Kidney (tissue), 14 donors: Measurements from ENCODE around the gene HTRA3. TPM values are rescaled to one million over a fixed set of nuclear protein-coding genes. Genes with fewer than 3 reads are reported as not detected.

Source experiments
- DNase-seq, 5 donors: peaks; one replicate each; pipeline ENCODE4 v3.0.0-alpha.2; 2013 to 2020
- FAIRE-seq: peaks from 2 replicates; lab custom pipeline; 2012; peaks lifted over from hg19 to GRCh38; lab: Jason Lieb, UNC
- H3K27ac ChIP-seq, 2 donors: one replicate each; pipeline ENCODE4 v1.7.0; 2013; ENCODE audit warnings: low read depth in 2 of 2, low read length in 2 of 2, inconsistent platforms in 1 of 2
- H3K27me3 ChIP-seq: one replicate; pipeline ENCODE4 v1.7.1; 2013; ENCODE audit warnings: low read length, inconsistent platforms; ENCODE audit not compliant: control insufficient read depth, insufficient read depth
- H3K36me3 ChIP-seq, 3 donors: one replicate each; pipeline versions ENCODE4 v1.7.0 to v1.7.1; 2013; ENCODE audit warnings: low read length in 3 of 3, control low read depth in 1 of 3, inconsistent platforms in 1 of 3; ENCODE audit not compliant: insufficient read depth in 3 of 3, control insufficient read depth in 2 of 3
- H3K4me1 ChIP-seq, 3 donors: one replicate each; pipeline versions ENCODE4 v1.7.0 to v1.7.1; 2013; ENCODE audit warnings: low read length in 3 of 3, inconsistent platforms in 1 of 3, low read depth in 1 of 3; ENCODE audit not compliant: control insufficient read depth in 2 of 3, insufficient read depth in 2 of 3
- H3K4me3 ChIP-seq, 3 donors: one replicate each; pipeline versions ENCODE4 v1.7.0 to v1.8.1; 2013; ENCODE audit warnings: low read length in 3 of 3, control low read depth in 1 of 3, inconsistent platforms in 1 of 3
- H3K9ac ChIP-seq, 3 donors: one replicate each; pipeline versions ENCODE4 v1.7.0 to v1.7.1; 2013; ENCODE audit warnings: low read length in 3 of 3, control low read depth in 1 of 3, inconsistent platforms in 1 of 3
- H3K9me3 ChIP-seq, 3 donors: one replicate each; pipeline versions ENCODE4 v1.7.0 to v1.7.1; 2013; ENCODE audit warnings: low read length in 3 of 3, control low read depth in 1 of 3, inconsistent platforms in 1 of 3; ENCODE audit not compliant: control insufficient read depth in 2 of 3, insufficient read depth in 1 of 3
- intact Hi-C: fragments of 100-400 bp; cut with DNase I; formaldehyde crosslinking; loops from one replicate; pipeline ENCODE4 v1.11.1; 2022
- polyA plus RNA-seq: library from polyadenylated mRNA; stranded (reverse); fragments of 350-450 nt; fragmentation: Illumina TruSeq; extraction: RNeasy Lipid Tissue Mini Kit (QIAGEN cat#74804); gene quantifications from one replicate; pipeline ENCODE4 v1.2.3, GENCODE V29; 2014; ENCODE audit warnings: low read depth, low replicate concordance; ENCODE audit not compliant: insufficient read depth
- total RNA-seq: library from RNA; stranded (reverse); fragmentation: NEBNext Ultra II Directional; extraction: Animal tissue kit (Norgen Biotek cat#: 25700); gene quantifications from one replicate; pipeline ENCODE4 v1.2.1, GENCODE V29; 2021
- TF ChIP-seq, protein P1 (sequence below): IDR thresholded peaks from 3 replicates; pipeline ENCODE4 v1.5.1; 2012; ENCODE audit warnings: mild to moderate bottlenecking, moderate library complexity, borderline replicate concordance; ENCODE audit not compliant: insufficient read depth; ENCODE audit errors: extremely low read depth
- donor health status: control.
- donor health status: control.
- donor health status: control.
- donor health status: control.
- donor health status: control.
- donor health status: DM: yes; HTN: yes; CAD: no.
- donor health status: Normal renal cell carcinoma (clear cell type).

The HTRA3 gene
- total and polyA plus RNA-seq, 2 donors from 2014 or later = 1.7 to 6.5 TPM

DNA sequence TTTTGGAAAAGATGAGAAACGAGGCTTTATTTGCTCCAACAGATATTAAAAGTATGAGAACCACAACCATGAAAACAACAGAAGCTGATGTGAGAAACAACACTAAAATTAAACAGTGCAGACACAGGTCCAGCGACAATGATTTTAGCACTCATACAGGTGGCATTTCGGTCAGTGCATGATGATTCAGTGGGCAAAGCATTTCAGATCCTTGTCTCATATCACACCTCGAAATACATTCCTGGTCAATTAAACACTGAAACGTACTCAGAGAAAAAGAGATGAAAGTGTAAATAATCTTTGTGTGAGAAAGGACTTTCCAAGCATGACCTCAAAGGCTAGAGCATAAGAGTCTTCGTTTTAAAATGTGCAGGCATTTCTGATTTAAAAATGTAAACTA, 85.8 kb downstream of the HTRA3 start:
- FAIRE-seq (no peak), DNase-seq (no peak)
- intact Hi-C loops = no loop called here
- H3K36me3 ChIP-seq = no peaks in the 10 kb centered on the region
- TF ChIP-seq, protein P1, sequence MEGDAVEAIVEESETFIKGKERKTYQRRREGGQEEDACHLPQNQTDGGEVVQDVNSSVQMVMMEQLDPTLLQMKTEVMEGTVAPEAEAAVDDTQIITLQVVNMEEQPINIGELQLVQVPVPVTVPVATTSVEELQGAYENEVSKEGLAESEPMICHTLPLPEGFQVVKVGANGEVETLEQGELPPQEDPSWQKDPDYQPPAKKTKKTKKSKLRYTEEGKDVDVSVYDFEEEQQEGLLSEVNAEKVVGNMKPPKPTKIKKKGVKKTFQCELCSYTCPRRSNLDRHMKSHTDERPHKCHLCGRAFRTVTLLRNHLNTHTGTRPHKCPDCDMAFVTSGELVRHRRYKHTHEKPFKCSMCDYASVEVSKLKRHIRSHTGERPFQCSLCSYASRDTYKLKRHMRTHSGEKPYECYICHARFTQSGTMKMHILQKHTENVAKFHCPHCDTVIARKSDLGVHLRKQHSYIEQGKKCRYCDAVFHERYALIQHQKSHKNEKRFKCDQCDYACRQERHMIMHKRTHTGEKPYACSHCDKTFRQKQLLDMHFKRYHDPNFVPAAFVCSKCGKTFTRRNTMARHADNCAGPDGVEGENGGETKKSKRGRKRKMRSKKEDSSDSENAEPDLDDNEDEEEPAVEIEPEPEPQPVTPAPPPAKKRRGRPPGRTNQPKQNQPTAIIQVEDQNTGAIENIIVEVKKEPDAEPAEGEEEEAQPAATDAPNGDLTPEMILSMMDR = no peak
- no peak overlapping the region for H3K9ac ChIP-seq
- H3K9me3 ChIP-seq = no peaks in the 10 kb centered on the region
- H3K27ac ChIP-seq = no peak overlapping the region
- H3K4me3 ChIP-seq = no peak overlapping the region
- H3K27me3 ChIP-seq = no peaks in the 10 kb centered on the region
- H3K4me1 ChIP-seq = peaks cover 0 to 2% (median 0%) of the 10 kb centered on the region in 3 donors

GRCh38 chr4:8355864-8356565, 86.5 kb downstream of the HTRA3 start:
- Histone ChIP-seq H3K9me3 (no peaks in the 10 kb centered on the region), H3K4me3 (no peak overlapping the region), H3K36me3 (no peaks in the 10 kb centered on the region), H3K27ac (no peak overlapping the region), H3K4me1 (peaks cover 0 to 2% (median 0%) of the 10 kb centered on the region in 3 donors), H3K9ac (no peak overlapping the region), H3K27me3 (no peaks in the 10 kb centered on the region)
- no peak for FAIRE-seq
- DNase-seq = no peak
- TF ChIP-seq, protein P1 = no peak
- intact Hi-C loops = no loop called here

Other genes with a start within 250 kb of the HTRA3 start
- gene ABLIM2, start 110.9 kb upstream of the HTRA3 start, total RNA-seq = 23.3 TPM
- 9.5 TPM for gene ABLIM2, start 110.9 kb upstream of the HTRA3 start, polyA plus RNA-seq
- 127 TPM for gene SH3TC1, start 70.5 kb upstream of the HTRA3 start, total RNA-seq
- gene SH3TC1, start 70.5 kb upstream of the HTRA3 start, polyA plus RNA-seq = 43.1 TPM
- 21.7 TPM for gene ACOX3, start 171.0 kb downstream of the HTRA3 start, total RNA-seq
- gene ACOX3, start 171.0 kb downstream of the HTRA3 start, polyA plus RNA-seq = 10.1 TPM
- 20.1 TPM for gene TRMT44, start 171.0 kb downstream of the HTRA3 start, total RNA-seq
- gene TRMT44, start 171.0 kb downstream of the HTRA3 start, polyA plus RNA-seq = 5.1 TPM